ENCODE results near the gene ARID5B. TPM values are rescaled to one million over a fixed set of nuclear protein-coding genes. Genes with fewer than 3 reads are reported as not detected.

Gene ARID5B, protein sequence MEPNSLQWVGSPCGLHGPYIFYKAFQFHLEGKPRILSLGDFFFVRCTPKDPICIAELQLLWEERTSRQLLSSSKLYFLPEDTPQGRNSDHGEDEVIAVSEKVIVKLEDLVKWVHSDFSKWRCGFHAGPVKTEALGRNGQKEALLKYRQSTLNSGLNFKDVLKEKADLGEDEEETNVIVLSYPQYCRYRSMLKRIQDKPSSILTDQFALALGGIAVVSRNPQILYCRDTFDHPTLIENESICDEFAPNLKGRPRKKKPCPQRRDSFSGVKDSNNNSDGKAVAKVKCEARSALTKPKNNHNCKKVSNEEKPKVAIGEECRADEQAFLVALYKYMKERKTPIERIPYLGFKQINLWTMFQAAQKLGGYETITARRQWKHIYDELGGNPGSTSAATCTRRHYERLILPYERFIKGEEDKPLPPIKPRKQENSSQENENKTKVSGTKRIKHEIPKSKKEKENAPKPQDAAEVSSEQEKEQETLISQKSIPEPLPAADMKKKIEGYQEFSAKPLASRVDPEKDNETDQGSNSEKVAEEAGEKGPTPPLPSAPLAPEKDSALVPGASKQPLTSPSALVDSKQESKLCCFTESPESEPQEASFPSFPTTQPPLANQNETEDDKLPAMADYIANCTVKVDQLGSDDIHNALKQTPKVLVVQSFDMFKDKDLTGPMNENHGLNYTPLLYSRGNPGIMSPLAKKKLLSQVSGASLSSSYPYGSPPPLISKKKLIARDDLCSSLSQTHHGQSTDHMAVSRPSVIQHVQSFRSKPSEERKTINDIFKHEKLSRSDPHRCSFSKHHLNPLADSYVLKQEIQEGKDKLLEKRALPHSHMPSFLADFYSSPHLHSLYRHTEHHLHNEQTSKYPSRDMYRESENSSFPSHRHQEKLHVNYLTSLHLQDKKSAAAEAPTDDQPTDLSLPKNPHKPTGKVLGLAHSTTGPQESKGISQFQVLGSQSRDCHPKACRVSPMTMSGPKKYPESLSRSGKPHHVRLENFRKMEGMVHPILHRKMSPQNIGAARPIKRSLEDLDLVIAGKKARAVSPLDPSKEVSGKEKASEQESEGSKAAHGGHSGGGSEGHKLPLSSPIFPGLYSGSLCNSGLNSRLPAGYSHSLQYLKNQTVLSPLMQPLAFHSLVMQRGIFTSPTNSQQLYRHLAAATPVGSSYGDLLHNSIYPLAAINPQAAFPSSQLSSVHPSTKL
- 1.3 and 5.9 TPM in 2 replicates for total RNA-seq (2014; rRNA removed; shearing (Covaris generic); ENCODE audit: low replicate concordance)

DNA sequence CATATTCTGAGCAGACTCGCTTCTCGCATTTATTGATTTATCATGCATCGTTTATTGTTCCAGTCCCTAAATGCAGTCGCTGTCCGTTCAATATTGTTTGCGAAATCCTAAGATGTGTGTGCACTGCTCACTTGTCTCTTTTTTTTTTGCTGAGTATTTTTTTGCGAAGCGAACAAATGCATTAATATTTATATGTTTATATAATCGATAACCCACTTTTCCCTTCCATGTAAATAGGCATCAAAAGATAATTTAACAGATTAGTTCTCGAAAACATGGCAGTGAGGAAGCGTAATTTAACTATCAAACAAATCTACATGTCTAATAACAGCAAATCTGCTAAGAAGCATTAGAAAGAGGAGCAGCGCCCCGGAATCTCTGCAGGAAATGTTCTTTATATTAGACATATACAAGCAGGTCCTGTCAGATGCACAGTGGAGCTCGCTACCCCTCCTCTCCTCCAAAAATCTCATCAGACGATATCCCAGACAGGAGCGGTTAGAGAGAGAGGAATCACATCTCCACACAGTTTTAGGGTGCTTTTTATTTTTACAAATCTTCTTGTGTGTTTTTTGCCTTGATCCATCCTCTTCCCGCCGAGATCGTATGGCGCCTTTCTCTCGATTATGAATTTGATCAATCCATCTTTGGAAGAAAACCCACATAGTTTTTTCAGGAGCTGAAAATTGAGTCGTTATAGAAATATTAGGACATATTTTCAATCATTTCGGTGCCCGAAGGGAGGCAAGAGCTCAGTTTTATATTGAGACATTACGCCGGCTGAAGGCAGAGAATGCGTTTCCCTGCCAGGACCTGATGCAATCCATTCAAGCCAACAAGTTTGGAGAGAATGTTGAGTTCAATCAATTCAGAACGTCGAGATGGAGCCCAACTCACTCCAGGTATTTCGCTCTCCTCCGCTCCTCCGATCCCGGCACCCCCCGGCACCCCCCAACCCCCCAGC, at the start of gene ARID5B:
Gene ARID5B, plus strand, starts transcription at position 871 of the 964 bp plus-strand sequence. Its CDS starts 11 bp downstream, at position 882.
- Histone ChIP-seq H3K9me3 (ENCODE audit: low read length) (no peaks in the 10 kb centered on the region), H3K27me3 (ENCODE audit: low read length) (no peaks in the 10 kb centered on the region), H4K20me1 (ENCODE audit: insufficient read depth, low read depth, low read length) (no peaks in the 10 kb centered on the region), H3K4me1 (ENCODE audit: low read length) (peaks cover 74% of the 10 kb centered on the region), H3K9ac (ENCODE audit: low read length) (peak within 1 kb of the TSS; percentile 77), H3K27ac (ENCODE audit: low read length) (peak within 1 kb of the TSS; percentile 97), H3K79me2 (ENCODE audit: low read length) (no peaks in the 10 kb centered on the region), H3K4me2 (ENCODE audit: low read depth, low read length, poor library complexity, severe bottlenecking) (peak within 1 kb of the TSS; percentile 82), H2AFZ (ENCODE audit: low read length) (peak within 1 kb of the TSS; percentile 100), H3K4me3 (ENCODE audit: low read length) (peak within 1 kb of the TSS; percentile 76), H3K36me3 (ENCODE audit: insufficient read depth, low read length) (no peaks in the 10 kb centered on the region), H3K9me2 (replicated peaks; ENCODE audit: insufficient read depth, low read length) (no peaks in the 10 kb centered on the region)
- DNase-seq: peak; percentile 87

GRCh38 chr10:61852261-61852660, 49.2 kb upstream of the ARID5B start:
- Histone ChIP-seq H3K27ac (ENCODE audit: low read length) (no peak overlapping the region), H3K4me2 (ENCODE audit: low read depth, low read length, poor library complexity, severe bottlenecking) (no peak overlapping the region), H3K27me3 (ENCODE audit: low read length) (no peaks in the 10 kb centered on the region)

GRCh38 chr10:61855771-61856170, 45.7 kb upstream of the ARID5B start:
- Histone ChIP-seq H3K27me3 (ENCODE audit: low read length) (no peaks in the 10 kb centered on the region), H3K9ac (ENCODE audit: low read length) (no peak overlapping the region), H3K79me2 (ENCODE audit: low read length) (no peaks in the 10 kb centered on the region), H3K4me2 (ENCODE audit: low read depth, low read length, poor library complexity, severe bottlenecking) (no peak overlapping the region), H3K4me1 (ENCODE audit: low read length) (no peaks in the 10 kb centered on the region), H4K20me1 (ENCODE audit: insufficient read depth, low read depth, low read length) (no peaks in the 10 kb centered on the region), H3K27ac (ENCODE audit: low read length) (no peak overlapping the region), H3K9me3 (ENCODE audit: low read length) (no peaks in the 10 kb centered on the region), H3K4me3 (ENCODE audit: low read length) (no peak overlapping the region), H2AFZ (ENCODE audit: low read length) (no peak overlapping the region), H3K36me3 (ENCODE audit: insufficient read depth, low read length) (no peaks in the 10 kb centered on the region), H3K9me2 (replicated peaks; ENCODE audit: insufficient read depth, low read length) (no peaks in the 10 kb centered on the region)
- DNase-seq: no peak

More at GRCh38 chr10:61852261-61852660, 49.2 kb upstream of the ARID5B start:
- Histone ChIP-seq H3K9me2 (replicated peaks; ENCODE audit: insufficient read depth, low read length) (no peaks in the 10 kb centered on the region), H3K9me3 (ENCODE audit: low read length) (no peaks in the 10 kb centered on the region), H3K36me3 (ENCODE audit: insufficient read depth, low read length) (no peaks in the 10 kb centered on the region), H3K4me3 (ENCODE audit: low read length) (no peak overlapping the region), H2AFZ (ENCODE audit: low read length) (no peak overlapping the region), H3K9ac (ENCODE audit: low read length) (no peak overlapping the region), H3K4me1 (ENCODE audit: low read length) (no peaks in the 10 kb centered on the region), H4K20me1 (ENCODE audit: insufficient read depth, low read depth, low read length) (no peaks in the 10 kb centered on the region), H3K79me2 (ENCODE audit: low read length) (no peaks in the 10 kb centered on the region)
- no peak for DNase-seq

DNA sequence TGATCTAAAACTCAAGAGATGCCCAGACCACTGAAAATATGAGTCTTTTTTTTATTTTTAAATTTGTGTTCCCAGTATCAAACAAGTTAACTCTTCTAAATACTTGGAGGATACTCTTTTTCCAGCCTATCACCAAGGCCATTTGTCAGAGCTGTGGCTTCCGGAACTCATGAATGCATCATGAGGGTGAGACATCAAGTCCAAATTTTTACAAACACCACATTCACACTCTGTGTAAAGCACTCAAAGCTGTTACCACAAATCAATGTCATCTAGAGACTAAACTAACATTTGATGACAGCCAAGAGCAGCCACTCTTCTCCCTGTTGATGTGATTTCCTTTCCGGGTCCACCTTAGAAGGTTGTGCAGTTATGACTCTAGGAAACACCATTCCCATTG, 43.8 kb upstream of the ARID5B start:
- H3K4me3 ChIP-seq (ENCODE audit: low read length): no peak overlapping the region
- no peaks in the 10 kb centered on the region for H3K27me3 ChIP-seq (ENCODE audit: low read length)
- no peaks in the 10 kb centered on the region for H3K9me3 ChIP-seq (ENCODE audit: low read length)
- no peak overlapping the region for H2AFZ ChIP-seq (ENCODE audit: low read length)
- no peaks in the 10 kb centered on the region for H4K20me1 ChIP-seq (ENCODE audit: insufficient read depth, low read depth, low read length)
- no peaks in the 10 kb centered on the region for H3K9me2 ChIP-seq (replicated peaks; ENCODE audit: insufficient read depth, low read length)
- no peaks in the 10 kb centered on the region for H3K36me3 ChIP-seq (ENCODE audit: insufficient read depth, low read length)
- no peak overlapping the region for H3K4me2 ChIP-seq (ENCODE audit: low read depth, low read length, poor library complexity, severe bottlenecking)
- no peaks in the 10 kb centered on the region for H3K79me2 ChIP-seq (ENCODE audit: low read length)
- no peaks in the 10 kb centered on the region for H3K4me1 ChIP-seq (ENCODE audit: low read length)
- H3K9ac ChIP-seq (ENCODE audit: low read length): no peak overlapping the region
- no peak overlapping the region for H3K27ac ChIP-seq (ENCODE audit: low read length)
- no peak for DNase-seq

DNA sequence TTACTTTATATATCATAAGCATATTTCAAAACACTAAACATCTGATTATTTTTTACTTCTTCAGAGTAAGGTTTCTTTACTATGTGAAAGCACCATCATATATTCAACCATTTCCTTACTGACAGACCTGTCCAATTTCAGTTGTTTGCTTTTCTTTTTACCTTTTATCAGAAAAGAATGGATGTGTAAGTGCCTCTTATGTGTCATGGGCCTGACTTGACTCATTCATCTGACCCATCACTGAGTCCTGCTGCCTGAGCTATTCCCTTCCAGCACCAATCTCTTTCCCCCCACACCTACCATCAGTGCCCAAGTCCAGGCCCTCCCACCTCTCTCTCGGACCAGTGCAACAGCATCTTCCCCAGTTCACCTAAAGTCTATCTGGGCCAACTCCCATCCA, 41.7 kb upstream of the ARID5B start:
- Histone ChIP-seq H3K27ac (ENCODE audit: low read length) (no peak overlapping the region), H3K9me3 (ENCODE audit: low read length) (no peaks in the 10 kb centered on the region), H3K36me3 (ENCODE audit: insufficient read depth, low read length) (no peaks in the 10 kb centered on the region), H3K4me2 (ENCODE audit: low read depth, low read length, poor library complexity, severe bottlenecking) (no peak overlapping the region), H3K9me2 (replicated peaks; ENCODE audit: insufficient read depth, low read length) (no peaks in the 10 kb centered on the region), H3K27me3 (ENCODE audit: low read length) (no peaks in the 10 kb centered on the region), H3K9ac (ENCODE audit: low read length) (no peak overlapping the region), H2AFZ (ENCODE audit: low read length) (no peak overlapping the region), H3K4me3 (ENCODE audit: low read length) (no peak overlapping the region), H3K4me1 (ENCODE audit: low read length) (no peaks in the 10 kb centered on the region), H4K20me1 (ENCODE audit: insufficient read depth, low read depth, low read length) (no peaks in the 10 kb centered on the region), H3K79me2 (ENCODE audit: low read length) (no peaks in the 10 kb centered on the region)
- DNase-seq: no peak

- Histone ChIP-seq H3K9me2 (replicated peaks; ENCODE audit: insufficient read depth, low read length) (no peaks in the 10 kb centered on the region), H3K9me3 (ENCODE audit: low read length) (no peaks in the 10 kb centered on the region), H3K9ac (ENCODE audit: low read length) (no peak overlapping the region), H4K20me1 (ENCODE audit: insufficient read depth, low read depth, low read length) (no peaks in the 10 kb centered on the region), H3K4me2 (ENCODE audit: low read depth, low read length, poor library complexity, severe bottlenecking) (no peak overlapping the region), H3K79me2 (ENCODE audit: low read length) (no peaks in the 10 kb centered on the region), H3K27me3 (ENCODE audit: low read length) (no peaks in the 10 kb centered on the region), H2AFZ (ENCODE audit: low read length) (peak overlapping the region; percentile 30; the same call in 1 of the 2 replicates), H3K27ac (ENCODE audit: low read length) (no peak overlapping the region), H3K36me3 (ENCODE audit: insufficient read depth, low read length) (no peaks in the 10 kb centered on the region), H3K4me1 (ENCODE audit: low read length) (no peaks in the 10 kb centered on the region), H3K4me3 (ENCODE audit: low read length) (no peak overlapping the region)
- DNase-seq: no peak
Observed at GRCh38 chr10:61860964-61861758, 40.3 kb upstream of the ARID5B start.

- no peaks in the 10 kb centered on the region for H4K20me1 ChIP-seq (ENCODE audit: insufficient read depth, low read depth, low read length)
- DNase-seq: no peak
- H2AFZ ChIP-seq (ENCODE audit: low read length): no peak overlapping the region
- no peaks in the 10 kb centered on the region for H3K9me2 ChIP-seq (replicated peaks; ENCODE audit: insufficient read depth, low read length)
- 0 out of 2 replicates have a peak, but pooled peaks cover 3% of the 10 kb centered on the region for H3K4me1 ChIP-seq (ENCODE audit: low read length)
- no peak overlapping the region for H3K4me2 ChIP-seq (ENCODE audit: low read depth, low read length, poor library complexity, severe bottlenecking)
- no peaks in the 10 kb centered on the region for H3K36me3 ChIP-seq (ENCODE audit: insufficient read depth, low read length)
- no peaks in the 10 kb centered on the region for H3K9me3 ChIP-seq (ENCODE audit: low read length)
- H3K27ac ChIP-seq (ENCODE audit: low read length): no peak overlapping the region
- no peak overlapping the region for H3K4me3 ChIP-seq (ENCODE audit: low read length)
- H3K27me3 ChIP-seq (ENCODE audit: low read length): no peaks in the 10 kb centered on the region
- H3K79me2 ChIP-seq (ENCODE audit: low read length): no peaks in the 10 kb centered on the region
- H3K9ac ChIP-seq (ENCODE audit: low read length): no peak overlapping the region
Observed at GRCh38 chr10:61863981-61864380, 37.5 kb upstream of the ARID5B start.

All from Karpas-422 (cell line).